ENCODE measurements around the gene MYH6.

MYH6 gene

GRCh38 chr14:23373041-23373440 lies 35.0 kb downstream of the MYH6 start:
- DNase-seq (no peak), ATAC-seq (no peak)
- Mint-ChIP-seq H3K9me3 (no peaks in the 10 kb centered on the region), H3K4me3 (no peak overlapping the region), H3K4me1 (no peaks in the 10 kb centered on the region), H3K27ac (no peak overlapping the region), H3K27me3 (peaks cover 2% of the 10 kb centered on the region), H3K36me3 (ENCODE audit: low read depth) (no peaks in the 10 kb centered on the region)

DNA sequence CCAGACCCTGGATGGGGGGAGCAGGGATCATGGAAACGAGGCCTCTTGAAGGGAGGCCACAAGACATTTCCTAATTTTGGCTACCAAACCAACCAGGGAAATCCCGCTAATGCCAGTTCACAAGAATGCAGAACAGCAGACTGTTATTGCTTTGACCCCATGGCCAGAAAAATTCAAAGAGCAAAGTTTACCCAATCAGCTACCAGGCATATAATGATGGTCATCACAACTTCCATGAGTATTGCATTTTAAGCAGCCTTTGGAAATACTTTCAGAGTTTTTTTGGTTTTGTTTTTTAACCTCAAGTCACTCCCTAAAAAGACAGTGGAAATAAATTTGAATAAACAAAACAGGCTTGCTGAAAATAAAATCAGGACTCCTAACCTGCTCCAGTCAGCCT lies 35.6 kb downstream of the MYH6 start, which contains the start of gene IL25:
Gene IL25, plus strand, starts transcription at position 301 of the 400 bp plus-strand sequence.
- no peak for ATAC-seq
- DNase-seq = no peak
- H3K27me3 Mint-ChIP-seq = peaks cover 4% of the 10 kb centered on the region
- H3K9me3 Mint-ChIP-seq = no peaks in the 10 kb centered on the region
- H3K27ac Mint-ChIP-seq = no peak within 1 kb of the TSS
- H3K4me1 Mint-ChIP-seq = no peaks in the 10 kb centered on the region
- no peaks in the 10 kb centered on the region for H3K36me3 Mint-ChIP-seq (ENCODE audit: low read depth)
- H3K4me3 Mint-ChIP-seq = no peak within 1 kb of the TSS

DNA sequence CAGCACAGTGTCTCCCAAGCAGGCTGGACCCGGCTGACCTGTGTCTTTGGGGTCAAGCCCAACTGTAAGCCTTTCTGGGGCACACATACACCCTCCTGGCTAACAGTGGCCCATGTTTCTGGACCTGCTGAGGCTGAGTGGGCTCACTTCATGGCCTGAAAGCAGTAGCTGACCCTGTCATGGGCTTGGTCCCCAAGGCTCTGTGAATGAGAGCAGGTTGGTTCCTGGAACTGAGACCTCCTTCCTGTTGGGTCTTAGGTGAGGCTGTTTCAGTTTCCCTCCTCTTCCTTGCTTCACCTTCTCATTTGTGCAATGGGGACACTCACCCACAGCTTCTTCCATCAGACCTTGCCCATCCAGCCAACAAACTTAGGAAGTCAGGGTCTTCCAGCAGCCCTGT lies 36.2 kb downstream of the MYH6 start:
- DNase-seq (no peak), ATAC-seq (no peak)
- Mint-ChIP-seq H3K4me3 (no peak overlapping the region), H3K27me3 (peaks cover 10% of the 10 kb centered on the region), H3K27ac (no peak overlapping the region), H3K4me1 (no peaks in the 10 kb centered on the region), H3K36me3 (ENCODE audit: low read depth) (no peaks in the 10 kb centered on the region), H3K9me3 (no peaks in the 10 kb centered on the region)

- Mint-ChIP-seq H3K27me3 (peaks cover 15% of the 10 kb centered on the region), H3K4me3 (no peak overlapping the region), H3K9me3 (no peaks in the 10 kb centered on the region), H3K36me3 (ENCODE audit: low read depth) (no peaks in the 10 kb centered on the region), H3K27ac (no peak overlapping the region), H3K4me1 (no peaks in the 10 kb centered on the region)
- no peak for DNase-seq
- peak; percentile 34 for ATAC-seq
These were observed 37.9 kb downstream of the MYH6 start for GRCh38 chr14:23370221-23370620.

- Mint-ChIP-seq H3K4me3 (no peak overlapping the region), H3K27me3 (peaks cover 28% of the 10 kb centered on the region), H3K36me3 (ENCODE audit: low read depth) (no peaks in the 10 kb centered on the region), H3K9me3 (no peaks in the 10 kb centered on the region), H3K4me1 (peaks cover 2% of the 10 kb centered on the region), H3K27ac (no peak overlapping the region)
- DNase-seq = no peak
- ATAC-seq = no peak
These were observed 41.6 kb downstream of the MYH6 start for GRCh38 chr14:23366426-23366921.

DNA sequence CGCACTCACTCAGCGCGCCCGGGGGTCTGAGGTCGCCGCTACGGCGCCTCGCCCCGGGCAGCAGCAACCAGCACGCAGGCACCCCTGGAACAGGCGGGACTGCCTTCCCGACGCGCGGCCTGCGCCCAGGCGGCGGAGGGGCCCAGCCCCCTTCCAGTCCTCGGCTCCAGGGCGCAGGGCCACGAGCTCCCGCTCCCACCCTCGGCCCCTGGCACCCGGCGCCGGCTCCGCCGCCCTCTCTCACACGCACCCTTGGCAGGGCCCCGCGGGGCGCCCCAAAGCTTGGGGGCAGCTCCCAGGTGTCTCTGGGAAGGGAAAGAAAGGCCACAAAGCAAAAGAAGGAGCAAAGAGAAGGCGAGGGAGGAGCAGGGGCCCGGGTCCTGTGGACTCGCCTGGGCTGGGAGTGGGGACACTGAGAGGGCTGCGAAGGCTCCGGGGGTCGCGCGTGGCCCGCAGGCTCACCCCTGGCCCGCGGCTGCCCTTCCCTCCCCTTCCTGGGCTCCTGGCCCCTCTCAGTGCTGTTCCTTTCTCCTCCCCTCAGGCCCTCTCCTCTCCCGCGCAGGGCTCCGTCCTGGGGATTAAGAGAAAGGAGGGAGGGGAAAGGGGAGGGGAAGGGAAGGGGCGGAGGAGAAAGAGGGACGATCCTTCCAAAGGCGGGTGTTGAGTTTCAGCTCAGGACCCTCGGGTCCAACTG lies 42.2 kb downstream of the MYH6 start:
- no peaks in the 10 kb centered on the region for H3K36me3 Mint-ChIP-seq (ENCODE audit: low read depth)
- ATAC-seq = no peak
- H3K4me1 Mint-ChIP-seq = peaks cover 2% of the 10 kb centered on the region
- no peak overlapping the region for H3K27ac Mint-ChIP-seq
- peaks cover 28% of the 10 kb centered on the region for H3K27me3 Mint-ChIP-seq
- no peak for DNase-seq
- H3K9me3 Mint-ChIP-seq = no peaks in the 10 kb centered on the region
- H3K4me3 Mint-ChIP-seq = no peak overlapping the region

- no peak for DNase-seq
- no peak for ATAC-seq
- Mint-ChIP-seq H3K4me1 (peaks cover 2% of the 10 kb centered on the region), H3K4me3 (no peak within 1 kb of the TSS), H3K36me3 (ENCODE audit: low read depth) (no peaks in the 10 kb centered on the region), H3K27me3 (peaks cover 28% of the 10 kb centered on the region), H3K27ac (no peak within 1 kb of the TSS), H3K9me3 (no peaks in the 10 kb centered on the region)
These were observed 42.9 kb downstream of the MYH6 start, which contains the start of gene EFS for GRCh38 chr14:23365036-23365731. Gene EFS, minus strand, starts transcription at chr14:23365172. Its CDS starts 147 bp downstream, at chr14:23365025.

DNA sequence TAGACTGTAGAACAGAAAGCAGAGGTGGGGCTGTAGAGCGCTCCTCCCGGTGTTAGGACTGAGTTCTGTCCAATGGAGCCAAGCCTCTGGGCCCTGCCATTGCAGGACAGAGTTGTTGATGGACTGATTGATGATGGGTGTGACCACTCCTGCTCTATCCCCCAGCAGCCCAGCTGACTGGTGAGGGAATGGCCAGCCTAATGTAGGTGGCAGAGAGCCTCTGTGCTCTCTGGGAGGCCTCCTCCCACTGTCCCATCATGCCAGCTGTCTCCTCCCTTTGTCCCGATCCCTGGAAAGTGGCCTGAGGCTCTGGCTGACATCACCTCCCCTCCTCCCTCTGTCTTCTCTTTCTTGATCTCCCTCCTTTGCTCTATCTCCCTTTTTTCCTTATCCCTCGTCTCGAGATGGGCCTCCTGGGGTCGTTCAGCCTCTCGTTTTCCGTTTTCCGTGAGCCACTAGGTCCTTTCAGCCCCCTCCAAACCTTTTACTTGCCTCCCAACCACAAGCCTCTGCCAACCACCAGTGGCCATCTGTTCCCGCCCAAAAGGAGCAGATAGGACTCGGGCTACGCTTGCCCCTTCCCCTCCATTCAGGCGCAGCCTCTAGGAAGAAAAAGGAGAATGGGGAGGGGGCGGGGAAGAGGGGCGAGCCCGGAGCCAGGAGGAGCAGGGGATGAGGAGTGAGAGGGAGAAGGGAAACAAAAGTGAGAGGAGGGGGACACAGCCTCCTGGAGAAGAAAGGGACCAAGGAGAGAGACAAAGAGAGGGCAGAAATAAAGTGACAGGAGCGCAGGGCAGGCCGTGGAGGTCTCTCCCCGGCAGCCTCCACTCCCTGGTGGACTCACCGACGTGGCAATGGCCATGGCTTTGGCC lies 43.7 kb downstream of the MYH6 start:
- no peak overlapping the region for H3K4me3 Mint-ChIP-seq
- no peaks in the 10 kb centered on the region for H3K9me3 Mint-ChIP-seq
- DNase-seq (no peak), ATAC-seq (no peak)
- H3K27me3 Mint-ChIP-seq = peaks cover 28% of the 10 kb centered on the region
- H3K27ac Mint-ChIP-seq = no peak overlapping the region
- H3K4me1 Mint-ChIP-seq = peaks cover 2% of the 10 kb centered on the region
- no peaks in the 10 kb centered on the region for H3K36me3 Mint-ChIP-seq (ENCODE audit: low read depth)

DNA sequence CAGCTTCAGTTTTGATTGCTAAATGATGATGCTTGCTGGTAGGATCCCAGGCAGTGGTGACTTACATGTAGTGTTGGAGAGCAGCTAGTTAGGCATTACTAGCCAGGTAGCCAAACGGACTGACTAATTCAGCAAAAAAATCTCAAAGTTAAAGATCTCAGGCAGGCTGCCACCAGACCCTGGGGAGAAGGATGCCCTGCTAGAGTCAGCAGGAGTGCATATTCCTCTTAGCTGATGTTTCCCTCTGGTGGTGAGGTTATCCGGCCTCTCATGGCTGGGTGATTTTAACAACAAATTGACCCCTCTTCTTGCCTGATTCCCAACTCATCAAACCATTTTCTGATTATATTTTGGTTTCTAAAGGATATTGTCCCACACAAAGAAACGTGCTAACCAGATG lies 45.9 kb downstream of the MYH6 start:
- Mint-ChIP-seq H3K9me3 (no peaks in the 10 kb centered on the region), H3K4me1 (peaks cover 2% of the 10 kb centered on the region), H3K4me3 (no peak overlapping the region), H3K36me3 (ENCODE audit: low read depth) (no peaks in the 10 kb centered on the region), H3K27ac (no peak overlapping the region), H3K27me3 (peaks cover 22% of the 10 kb centered on the region)
- ATAC-seq (no peak), DNase-seq (no peak)

GRCh38 chr14:23361763-23362162 lies 46.3 kb downstream of the MYH6 start:
- H3K27me3 Mint-ChIP-seq = peaks cover 17% of the 10 kb centered on the region

GRCh38 chr14:23361320-23361719 lies 46.8 kb downstream of the MYH6 start:
- no peak for DNase-seq
- Mint-ChIP-seq H3K36me3 (ENCODE audit: low read depth) (no peaks in the 10 kb centered on the region), H3K4me1 (peaks cover 2% of the 10 kb centered on the region), H3K27ac (no peak overlapping the region), H3K27me3 (peaks cover 13% of the 10 kb centered on the region), H3K9me3 (no peaks in the 10 kb centered on the region), H3K4me3 (no peak overlapping the region)
- peak; percentile 47 for ATAC-seq

More at GRCh38 chr14:23361763-23362162, 46.3 kb downstream of the MYH6 start:
- H3K4me3 Mint-ChIP-seq = no peak overlapping the region
- H3K27ac Mint-ChIP-seq = no peak overlapping the region
- no peak for ATAC-seq
- peaks cover 2% of the 10 kb centered on the region for H3K4me1 Mint-ChIP-seq
- no peaks in the 10 kb centered on the region for H3K36me3 Mint-ChIP-seq (ENCODE audit: low read depth)
- DNase-seq = no peak
- H3K9me3 Mint-ChIP-seq = no peaks in the 10 kb centered on the region

- no peaks in the 10 kb centered on the region for H3K9me3 Mint-ChIP-seq
- H3K27me3 Mint-ChIP-seq = peaks cover 13% of the 10 kb centered on the region
These were observed 47.6 kb downstream of the MYH6 start for GRCh38 chr14:23360496-23360895.

GRCh38 chr14:23359722-23360447 lies 48.2 kb downstream of the MYH6 start:
- Mint-ChIP-seq H3K36me3 (ENCODE audit: low read depth) (no peaks in the 10 kb centered on the region), H3K27ac (no peak overlapping the region), H3K9me3 (no peaks in the 10 kb centered on the region), H3K4me1 (peaks cover under 1% of the 10 kb centered on the region), H3K27me3 (peaks cover 12% of the 10 kb centered on the region), H3K4me3 (no peak overlapping the region)
- ATAC-seq (no peak), DNase-seq (no peak)

More at GRCh38 chr14:23360496-23360895, 47.6 kb downstream of the MYH6 start:
- peaks cover 2% of the 10 kb centered on the region for H3K4me1 Mint-ChIP-seq
- no peak for ATAC-seq
- no peak overlapping the region for H3K4me3 Mint-ChIP-seq
- H3K27ac Mint-ChIP-seq = no peak overlapping the region
- H3K36me3 Mint-ChIP-seq (ENCODE audit: low read depth) = no peaks in the 10 kb centered on the region
- DNase-seq = no peak

GRCh38 chr14:23359167-23359626 lies 48.9 kb downstream of the MYH6 start:
- Mint-ChIP-seq H3K27me3 (peaks cover 5% of the 10 kb centered on the region), H3K4me1 (no peaks in the 10 kb centered on the region), H3K36me3 (ENCODE audit: low read depth) (no peaks in the 10 kb centered on the region), H3K9me3 (no peaks in the 10 kb centered on the region), H3K4me3 (no peak overlapping the region), H3K27ac (no peak overlapping the region)
- DNase-seq (no peak), ATAC-seq (no peak)

Measured in activated naive CD8-positive, alpha-beta T cell treated with anti-CD3 and anti-CD28 coated beads, Interleukin-2, amount 50 U/mL, for 24 hours (primary cell).